HL-60 (cell line): Measurements from ENCODE around the gene SPDEF.

Experiments
- CTCF ChIP-seq: IDR thresholded peaks from one replicate; pipeline ENCODE4 v1.5.1; 2011; ENCODE audit warnings: low read length, control low read depth, inconsistent platforms; ENCODE audit not compliant: insufficient read depth
- GABPA ChIP-seq: IDR thresholded peaks from 2 replicates; pipeline ENCODE4 v1.6.1; 2012; ENCODE audit warnings: low read depth
- POLR2AphosphoS5 ChIP-seq: IDR thresholded peaks from 2 replicates; pipeline ENCODE4 v1.6.1; 2012; ENCODE audit warnings: low read depth
- REST ChIP-seq: IDR thresholded peaks from 2 replicates; pipeline ENCODE4 v1.6.1; 2012; ENCODE audit warnings: low read depth; ENCODE audit not compliant: insufficient replicate concordance

GRCh38 chr6:34557228-34557627, 1.1 kb upstream of the SPDEF start:
- no peak for TF ChIP-seq CTCF
- TF ChIP-seq GABPA: no peak
- no peak for TF ChIP-seq POLR2AphosphoS5
- TF ChIP-seq REST: no peak
